ENCODE measurements around the gene RBM41.
"Not testable (repeated sequence)": the region's sequence is repeated elsewhere in the genome, so short reads cannot be mapped to it uniquely, and the experiment has no call there.

The RBM41 gene

DNA sequence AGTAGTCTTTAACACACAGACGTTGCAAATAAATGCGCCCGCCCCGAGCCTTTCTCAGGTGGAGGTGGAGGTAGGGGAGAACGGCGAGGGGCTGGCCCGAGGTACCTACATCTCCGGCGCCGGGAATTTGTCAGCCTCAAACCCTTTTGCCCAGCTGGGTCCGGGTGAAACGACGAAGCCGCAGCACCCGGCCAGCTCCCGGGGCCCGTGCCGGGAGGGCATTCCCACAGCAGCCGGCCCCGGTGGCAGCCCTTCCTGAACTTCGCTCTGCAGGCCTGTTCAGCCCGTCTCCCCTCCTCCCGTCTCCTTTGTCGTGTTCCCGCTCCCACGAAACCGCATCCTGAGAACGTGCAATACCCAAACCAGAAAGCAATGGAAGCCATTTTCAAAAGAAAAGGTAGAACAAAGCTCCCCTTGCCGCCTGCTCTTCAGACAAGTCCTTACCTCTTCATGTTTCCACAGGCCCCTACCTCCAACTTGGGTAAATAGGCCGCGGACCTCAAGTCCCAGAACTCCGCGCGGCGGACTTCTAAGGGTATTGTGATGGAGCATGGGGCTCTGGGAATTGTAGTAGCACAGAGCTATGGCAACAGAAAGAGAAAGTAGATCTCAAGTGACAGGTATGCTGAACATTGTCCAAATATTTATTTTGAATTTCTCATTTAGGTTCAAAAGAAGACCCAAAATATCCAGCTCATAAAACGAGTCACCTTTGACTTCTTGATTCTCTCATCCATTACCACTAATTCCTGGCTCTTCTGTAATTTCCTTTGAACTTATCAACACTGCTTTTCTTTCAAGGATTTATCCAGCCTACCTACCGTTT is at the start of gene RBM41:
RBM41 (minus strand) TSS at position 501 of the 826 bp plus-strand sequence; CDS start at position 452, 49 bp downstream.
- peak; percentile 78 for DNase-seq

DNA sequence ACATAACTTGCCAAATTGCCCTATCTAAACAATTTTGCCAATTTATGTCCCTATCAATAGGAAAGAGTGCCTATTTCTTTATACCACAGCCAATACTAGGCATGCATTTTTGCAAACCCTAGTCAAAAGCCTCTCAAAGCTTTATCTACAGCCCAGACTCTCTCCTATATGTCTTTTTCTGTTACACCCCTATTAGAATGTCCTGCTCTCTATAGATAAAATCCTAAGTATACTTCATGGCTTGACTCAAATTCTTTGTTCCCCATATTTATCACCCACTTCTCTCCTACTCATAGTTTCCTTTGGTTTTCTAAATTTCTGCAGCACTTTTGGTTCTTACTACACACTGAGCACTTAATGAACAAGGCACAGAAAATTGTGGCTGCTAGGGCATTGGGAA is 49.6 kb upstream of the RBM41 start:
- no peak for DNase-seq

DNA sequence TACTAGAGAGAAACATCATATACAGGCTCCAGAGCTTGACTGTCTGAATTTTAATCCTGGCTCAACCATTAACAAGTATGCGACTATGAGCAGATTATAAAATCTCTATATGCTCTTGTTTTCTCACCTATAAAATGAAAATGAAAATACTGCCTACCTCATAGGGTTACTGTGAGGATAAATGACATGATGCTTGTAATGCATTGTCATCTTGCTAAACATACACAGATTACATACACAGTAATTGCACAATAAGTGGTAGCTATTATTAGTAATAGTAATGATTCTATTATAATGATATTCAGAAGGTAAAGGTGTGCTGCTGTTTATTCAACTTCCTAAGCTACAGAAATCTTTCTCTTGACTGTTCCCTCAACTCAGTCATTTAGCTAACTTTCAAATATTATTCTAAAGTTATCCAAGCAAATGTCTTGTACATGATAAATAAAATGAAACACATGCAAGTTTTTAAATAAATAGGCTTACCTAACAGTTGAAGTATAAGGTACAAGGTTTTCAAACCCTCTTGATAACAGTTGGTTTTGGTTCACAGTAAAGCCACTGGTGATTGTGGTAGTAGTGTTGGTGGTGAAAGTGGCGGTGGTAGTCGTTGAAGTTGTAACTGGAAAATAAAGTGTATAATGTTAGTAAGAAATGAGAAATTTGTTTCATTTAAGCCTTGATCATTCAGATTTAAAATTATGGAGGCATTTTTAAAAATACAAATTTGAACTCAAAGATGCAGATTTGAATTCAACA is 48.7 kb upstream of the RBM41 start:
- no peak for DNase-seq

DNA sequence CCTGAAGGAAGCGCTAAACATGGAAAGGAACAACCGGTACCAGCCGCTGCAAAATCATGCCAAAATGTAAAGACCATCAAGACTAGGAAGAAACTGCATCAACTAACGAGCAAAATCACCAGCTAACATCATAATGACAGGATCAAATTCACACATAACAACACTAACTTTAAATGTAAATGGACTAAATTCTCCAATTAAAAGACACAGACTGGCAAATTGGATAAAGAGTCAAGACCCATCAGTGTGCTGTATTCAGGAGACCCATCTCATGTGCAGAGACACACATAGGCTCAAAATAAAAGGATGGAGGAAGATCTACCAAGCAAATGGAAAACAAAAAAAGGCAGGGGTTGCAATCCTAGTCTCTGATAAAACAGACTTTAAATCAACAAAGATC is 39.0 kb upstream of the RBM41 start:
- DNase-seq, result not testable (repeated sequence)

DNA sequence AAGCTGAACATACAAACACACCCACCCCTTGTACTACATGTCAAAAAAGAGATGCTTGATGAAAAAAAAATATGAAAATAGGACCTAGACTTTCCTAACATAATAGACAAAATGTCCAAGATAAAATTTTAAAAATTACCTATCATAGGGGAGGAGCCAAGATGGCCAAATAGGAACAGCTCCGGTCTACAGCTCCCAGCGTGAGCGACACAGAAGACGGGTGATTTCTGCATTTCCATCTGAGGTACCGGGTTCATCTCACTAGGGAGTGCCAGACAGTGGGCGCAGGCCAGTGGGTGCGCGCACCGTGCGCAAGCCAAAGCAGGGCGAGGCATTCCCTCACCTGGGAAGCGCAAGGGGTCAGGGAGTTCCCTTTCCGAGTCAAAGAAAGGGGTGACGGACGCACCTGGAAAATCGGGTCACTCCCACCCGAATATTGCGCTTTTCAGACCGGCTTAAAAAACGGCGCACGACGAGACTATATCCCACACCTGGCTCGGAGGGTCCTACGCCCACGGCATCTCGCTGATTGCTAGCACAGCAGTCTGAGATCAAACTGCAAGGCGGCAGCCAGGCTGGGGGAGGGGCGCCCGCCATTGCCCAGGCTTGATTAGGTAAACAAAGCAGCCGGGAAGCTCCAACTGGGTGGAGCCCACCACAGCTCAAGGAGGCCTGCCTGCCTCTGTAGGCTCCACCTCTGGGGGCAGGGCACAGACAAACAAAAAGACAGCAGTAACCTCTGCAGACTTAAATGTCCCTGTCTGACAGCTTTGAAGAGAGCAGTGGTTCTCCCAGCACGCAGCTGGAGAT is 37.2 kb upstream of the RBM41 start:
- not testable (repeated sequence) for DNase-seq

DNA sequence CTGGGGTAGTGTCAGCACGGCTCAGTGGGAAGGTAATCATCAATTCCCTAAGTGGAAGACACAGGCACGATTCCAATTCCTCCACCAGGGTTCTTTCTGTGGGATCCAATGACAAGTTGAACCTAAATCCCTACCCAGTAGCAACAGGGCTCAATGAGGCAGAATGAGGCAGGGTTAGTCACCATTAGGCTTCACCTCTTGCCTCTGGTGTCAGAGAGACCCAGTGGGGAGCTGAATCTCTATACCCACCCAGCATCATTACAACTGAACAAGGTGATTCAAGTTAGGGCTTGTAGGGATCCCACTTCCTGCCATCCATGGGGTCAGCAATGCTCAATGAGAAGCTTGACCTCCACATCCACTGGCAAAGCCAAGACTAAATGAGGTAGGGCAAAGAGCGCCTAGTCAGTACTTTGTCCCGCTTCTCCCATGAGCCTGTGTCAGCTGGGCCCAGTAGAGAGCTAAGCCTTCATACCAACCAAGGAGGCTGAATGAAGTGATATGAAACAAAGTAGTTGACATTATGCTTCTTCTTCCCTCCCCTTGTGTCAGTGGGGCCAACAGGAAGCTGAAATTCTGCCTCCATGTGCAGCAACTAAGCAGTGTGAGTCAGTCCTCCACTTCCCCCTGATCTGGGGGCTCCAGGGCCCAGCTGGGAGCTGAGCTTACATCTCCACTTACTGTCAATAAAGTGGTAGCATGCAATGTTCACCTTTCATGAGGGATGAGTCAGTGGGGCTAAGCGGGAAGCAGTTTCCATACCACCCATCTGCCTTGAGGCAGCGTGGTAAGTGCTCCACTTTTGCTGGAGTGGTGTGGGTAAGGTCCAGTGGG is 36.4 kb upstream of the RBM41 start:
- peak; percentile 49 for DNase-seq

DNA sequence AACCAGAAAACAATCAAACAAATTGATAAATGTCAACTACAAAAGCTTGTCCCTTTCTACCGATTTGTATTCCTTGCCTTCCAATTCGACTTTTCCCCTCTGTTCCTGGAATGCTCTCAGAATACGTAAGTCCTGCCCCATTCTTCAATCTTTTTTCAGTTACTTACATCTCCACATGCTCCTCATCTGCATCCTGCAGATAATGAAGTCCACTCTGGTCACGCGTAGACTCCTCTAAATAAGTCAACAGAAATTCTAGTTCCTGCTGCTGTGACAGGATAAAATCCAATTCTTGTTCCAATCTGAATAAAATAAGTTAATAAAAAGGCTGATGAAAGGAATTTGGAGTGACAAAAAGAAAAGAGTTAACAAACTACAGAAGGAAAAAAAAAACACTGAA is 34.4 kb upstream of the RBM41 start:
- DNase-seq, result no peak

DNA sequence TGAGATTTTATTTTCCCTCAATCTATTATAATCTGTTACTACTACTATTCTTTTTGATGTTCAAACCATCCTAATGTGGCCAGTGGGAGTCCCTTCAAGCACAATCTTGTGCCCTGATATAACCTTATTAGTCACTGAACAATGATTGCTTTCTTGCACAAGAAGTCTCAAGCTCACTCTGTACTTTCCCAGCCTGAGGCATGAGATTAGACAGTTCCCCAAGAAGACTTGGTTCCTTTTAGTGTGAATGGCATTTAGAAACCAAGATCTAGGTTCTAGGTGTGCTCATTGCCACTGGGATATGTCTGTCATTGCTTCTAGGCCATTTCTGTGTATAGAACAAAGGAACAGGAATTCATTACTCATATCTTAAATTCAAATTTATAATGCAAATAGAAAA is 28.0 kb upstream of the RBM41 start:
- no peak for DNase-seq

DNA sequence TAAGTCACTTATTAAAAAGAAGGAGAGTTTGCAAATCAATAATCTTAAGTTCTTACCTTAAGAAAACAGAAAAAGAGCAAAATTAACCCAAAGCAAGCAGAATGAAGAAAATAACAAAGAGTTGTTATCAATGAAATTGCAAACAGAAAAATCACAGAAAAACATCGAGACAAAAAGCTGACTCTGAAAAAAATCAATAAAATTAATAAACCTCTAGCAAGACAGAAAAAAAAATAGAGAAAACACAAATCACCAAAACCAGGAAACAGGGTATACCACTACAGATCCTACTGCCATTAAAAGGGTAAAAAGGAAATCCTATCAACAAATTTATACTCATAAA is 17.3 kb upstream of the RBM41 start:
- no peak for DNase-seq

DNA sequence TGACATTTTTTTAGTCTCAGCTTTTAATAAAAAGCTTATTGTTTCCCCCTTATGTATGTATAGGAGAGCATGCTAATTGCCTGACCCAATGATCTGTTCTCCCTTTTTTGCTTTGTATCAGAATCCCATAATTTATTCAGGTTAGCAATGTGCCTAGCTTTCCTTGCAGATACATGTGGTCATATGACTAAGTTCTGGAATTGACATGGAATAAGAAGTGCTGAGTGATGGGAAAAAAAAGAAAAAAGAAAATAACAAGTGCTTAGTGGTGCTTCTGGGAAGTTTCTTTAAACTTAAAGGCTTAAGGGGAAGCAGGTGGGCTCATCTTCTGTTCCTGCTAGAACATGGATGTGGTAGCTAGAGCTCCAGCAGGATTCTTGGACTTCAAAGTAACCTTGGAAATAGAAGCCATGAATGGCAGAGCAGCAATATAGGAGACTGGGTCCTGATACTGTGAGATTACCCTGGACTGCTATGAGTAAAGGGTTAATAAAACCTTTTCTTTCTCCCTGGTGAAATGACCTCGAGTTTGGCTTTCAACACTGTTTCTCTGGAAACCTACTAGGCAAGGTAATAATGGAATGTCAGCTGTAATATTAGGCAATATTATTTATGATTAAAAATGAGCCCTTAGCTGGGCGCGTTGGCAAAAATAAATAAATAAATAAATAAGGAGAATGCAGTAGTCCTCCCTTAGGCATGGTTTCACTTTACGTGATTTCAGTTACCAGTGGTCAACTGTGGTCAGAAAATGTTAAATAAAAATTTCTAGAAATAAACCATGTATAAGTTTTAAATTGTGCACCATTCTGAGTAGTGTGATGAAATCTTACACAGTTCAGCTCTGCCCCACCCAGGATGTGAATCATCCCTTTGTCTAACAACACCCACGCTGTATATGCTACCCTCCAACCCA is 16.7 kb upstream of the RBM41 start:
- no peak for DNase-seq

DNA sequence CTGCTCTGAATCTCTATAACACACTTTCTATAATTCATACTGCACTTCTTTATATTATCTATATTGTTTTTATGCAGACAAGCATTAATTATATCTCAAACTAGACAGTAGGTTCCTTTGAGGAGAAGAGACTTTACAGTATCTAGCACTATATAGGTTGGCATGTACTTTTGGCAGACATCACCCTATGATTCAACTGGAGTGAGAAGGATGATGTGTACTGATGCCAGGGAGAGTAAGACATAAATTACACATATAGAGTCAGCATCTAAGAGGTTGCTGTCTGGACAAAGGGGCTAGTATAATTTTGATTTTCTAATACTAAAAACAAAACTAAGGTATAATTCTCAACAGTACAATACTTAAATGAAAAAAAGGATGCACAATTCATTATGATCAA is 5.1 kb upstream of the RBM41 start:
- no peak for DNase-seq

DNA sequence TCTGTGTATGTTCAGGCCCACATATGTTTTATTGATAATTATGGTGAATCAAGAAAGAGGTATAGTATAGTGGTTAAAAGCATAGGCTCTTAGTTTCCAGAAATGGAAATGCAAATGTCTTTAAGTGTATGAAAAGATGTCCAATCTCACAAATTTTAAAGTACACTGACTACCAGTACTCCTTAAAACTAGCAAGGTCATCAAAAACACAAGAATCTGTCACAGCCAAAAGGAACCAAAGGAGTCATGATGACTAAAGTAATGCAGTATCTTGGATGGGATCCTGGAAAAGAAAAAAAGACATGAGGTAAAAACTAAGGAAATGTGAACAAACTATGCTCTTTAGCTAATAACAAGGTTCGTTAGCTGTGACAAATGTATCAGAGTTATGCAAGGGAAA is 661 bp upstream of the RBM41 start:
- DNase-seq, result no peak

DNA sequence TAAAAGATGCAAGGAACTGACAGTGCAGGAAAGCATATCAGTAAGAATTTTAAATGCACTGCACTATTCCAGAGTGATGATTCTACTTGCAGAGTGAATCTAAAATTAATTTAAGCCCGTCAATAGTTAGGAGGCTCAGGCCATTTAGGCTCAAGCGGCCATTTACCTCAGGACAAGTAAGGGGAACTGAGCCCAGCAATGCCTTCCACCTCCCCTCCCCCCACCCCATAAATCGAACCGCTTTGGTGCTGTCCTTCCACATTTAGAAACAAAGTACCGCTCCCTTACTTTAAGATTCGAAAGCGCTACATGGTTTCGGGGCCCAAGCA is 665 bp downstream of the RBM41 start:
- no peak for DNase-seq

DNA sequence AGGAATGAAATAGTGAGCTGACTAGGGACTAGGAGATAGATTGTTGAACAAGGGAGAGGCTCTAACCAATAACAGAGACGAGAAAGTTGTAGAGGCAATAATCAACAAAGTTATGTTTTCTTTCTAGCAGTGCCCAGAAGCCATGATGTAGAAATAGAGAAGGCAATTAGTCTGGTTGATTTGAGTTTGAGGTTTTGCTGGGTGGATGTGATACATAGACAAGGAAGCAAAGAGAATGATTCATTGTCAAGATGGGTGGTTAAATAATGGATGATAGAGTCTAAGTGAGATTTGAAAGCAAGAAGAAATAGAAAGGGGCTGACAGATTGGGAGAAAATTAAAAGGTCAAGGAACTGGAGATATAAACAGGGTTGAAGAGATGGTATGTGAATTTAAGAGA is 11.2 kb downstream of the RBM41 start:
- no peak for DNase-seq

DNA sequence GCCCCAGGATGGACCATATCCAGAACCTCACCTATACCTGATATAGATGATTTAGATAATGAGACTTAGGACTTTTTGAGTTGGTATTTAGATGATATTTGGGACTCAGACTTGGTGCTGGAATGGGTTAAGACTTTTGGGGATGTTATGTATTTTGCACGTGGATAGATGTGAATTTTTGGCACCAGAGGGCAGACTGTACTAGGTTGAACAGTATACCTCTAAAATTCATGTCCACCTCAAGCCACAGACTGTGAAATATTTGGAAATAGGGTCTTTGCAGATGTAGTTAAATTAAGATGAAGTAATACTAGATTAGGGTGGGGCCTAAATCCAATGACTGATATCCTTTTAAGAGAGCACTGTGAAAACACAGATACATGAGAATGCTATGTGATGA is 15.6 kb downstream of the RBM41 start:
- no peak for DNase-seq

DNA sequence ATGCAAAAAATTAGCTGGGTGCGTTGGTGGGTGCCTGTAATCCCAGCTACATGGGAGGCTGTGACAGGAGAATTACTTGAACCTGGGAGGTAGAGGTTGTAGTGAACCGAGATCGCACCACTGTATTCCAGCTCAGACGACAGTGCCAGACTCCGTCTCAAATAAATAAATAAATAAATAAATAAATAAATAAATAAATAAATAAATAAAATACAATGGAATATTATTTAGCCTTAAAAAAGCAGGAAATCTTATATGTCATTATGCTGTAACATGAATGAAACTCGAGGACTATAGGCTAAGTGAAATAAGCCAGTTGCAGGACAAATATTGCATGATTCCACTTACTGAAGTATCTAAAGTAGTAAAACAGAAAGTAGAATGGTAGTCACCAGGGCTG is 42.5 kb downstream of the RBM41 start:
- no peak for DNase-seq

DNA sequence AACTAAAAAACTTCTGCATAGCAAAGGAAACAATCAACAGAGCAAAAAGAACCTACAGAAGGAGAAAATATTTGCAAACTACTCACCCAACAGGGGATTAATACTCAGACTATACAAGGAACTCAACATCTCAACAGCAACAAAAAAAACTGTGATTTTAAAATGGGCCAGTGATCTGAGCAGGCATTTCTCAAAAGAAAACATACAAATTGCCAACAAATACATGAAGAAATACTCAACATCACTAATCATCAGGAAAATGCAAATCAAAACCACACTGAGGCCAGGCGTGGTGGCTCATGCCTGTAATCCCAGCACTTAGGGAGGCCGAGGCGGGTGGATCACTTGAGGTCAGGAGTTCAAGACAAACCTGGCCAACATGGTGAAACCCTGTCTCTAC is 60.9 kb downstream of the RBM41 start:
- DNase-seq, result not testable (repeated sequence)

DNA sequence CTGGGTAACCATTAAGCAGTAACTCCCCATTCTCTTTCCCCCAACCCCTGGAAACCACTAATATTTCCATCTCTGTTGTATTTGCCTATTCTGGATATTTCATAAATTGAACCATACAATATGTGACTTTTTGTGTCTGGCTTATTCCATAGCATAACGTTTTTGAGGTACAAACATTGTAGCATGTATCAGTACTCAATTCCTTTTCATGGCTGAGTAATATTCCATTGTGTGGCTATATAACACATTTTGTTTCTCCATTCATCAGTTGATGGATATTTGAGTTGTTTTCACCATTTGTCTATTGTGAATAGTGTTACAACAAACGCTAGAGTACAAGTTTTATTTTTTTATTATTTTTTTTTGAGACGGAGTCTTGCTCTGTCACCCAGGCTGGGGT is 63.6 kb downstream of the RBM41 start:
- DNase-seq, result no peak

DNA sequence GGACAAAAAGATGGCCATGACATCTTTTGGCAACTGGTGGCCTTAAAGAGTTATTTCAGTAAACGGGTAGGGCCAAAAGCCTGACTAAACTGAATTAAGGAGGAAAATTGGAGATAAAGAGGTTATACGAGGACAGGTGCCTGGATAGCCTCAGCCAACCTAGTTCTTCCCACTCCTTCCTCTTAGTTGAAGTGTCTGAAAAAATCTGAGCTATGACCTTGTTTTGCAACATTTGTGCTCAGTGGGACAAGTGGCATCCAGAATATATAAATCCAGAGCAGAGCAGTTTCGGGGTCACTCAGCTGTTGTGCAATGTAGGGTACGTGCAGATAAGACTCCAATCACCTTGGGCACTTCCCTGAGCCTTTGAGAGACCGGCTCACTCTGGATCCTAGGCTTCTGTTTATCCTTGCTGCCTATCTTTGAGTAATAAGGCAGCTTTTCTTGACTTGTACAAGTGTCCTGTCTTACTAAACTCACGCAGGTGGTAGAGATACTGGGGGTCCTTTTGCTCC is 68.4 kb downstream of the RBM41 start:
- no peak for DNase-seq

DNA sequence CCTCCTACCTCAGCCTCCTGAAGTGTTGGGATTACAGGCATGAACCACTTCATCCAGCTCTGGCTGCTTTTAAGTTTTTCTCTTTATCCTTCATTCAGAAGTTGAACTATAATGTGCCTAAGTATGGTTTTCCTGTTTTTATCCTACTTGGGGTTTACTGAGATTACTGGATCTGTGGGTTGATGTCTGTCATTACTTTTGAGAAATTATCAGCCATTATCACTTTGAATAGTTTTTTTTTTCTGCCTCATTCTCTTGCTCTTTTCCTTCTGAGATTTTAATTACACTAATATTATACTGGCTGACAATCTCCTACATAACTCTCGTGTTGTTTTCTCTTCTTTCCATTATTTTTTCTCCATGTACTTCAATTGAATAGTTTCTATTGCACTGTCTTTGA is 71.0 kb downstream of the RBM41 start:
- DNase-seq, result no peak

DNA sequence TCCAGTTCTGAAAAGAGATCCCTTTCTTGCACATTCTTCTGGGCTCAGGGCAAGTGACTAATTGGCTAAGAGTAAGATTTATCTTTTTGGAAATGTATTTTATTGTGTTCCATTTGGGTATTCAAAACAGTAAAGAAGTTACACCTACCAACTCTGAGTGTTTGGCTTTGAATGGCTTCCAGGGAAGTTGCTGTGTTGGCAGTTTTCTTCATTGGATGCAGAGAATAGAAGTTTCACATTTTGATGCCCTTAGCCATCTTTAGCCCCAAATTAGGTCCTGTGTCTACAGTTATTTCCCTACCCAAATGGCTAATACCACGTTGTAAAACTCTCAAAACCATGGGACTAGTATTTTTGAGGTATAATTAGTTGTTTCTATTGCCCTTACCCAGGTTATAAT is 88.9 kb downstream of the RBM41 start:
- no peak for DNase-seq

DNA sequence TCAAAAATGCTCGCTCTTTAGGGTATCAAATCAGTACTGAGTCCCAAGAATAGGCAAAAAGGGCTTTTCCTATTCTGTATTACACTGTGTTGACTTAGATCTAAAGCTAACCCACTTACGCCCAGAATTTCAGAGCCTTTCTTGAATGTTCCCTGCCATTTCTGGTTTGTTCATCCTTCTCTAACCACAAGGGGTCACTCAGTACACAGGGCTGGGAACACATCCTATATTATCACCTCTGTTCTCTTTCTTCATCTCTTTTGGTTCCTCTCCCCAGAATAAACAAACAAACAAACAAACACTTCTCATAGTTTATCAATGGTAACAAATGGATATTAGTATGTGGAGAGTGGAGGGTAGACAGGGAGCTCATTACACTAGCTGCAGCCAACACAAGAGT is 93.1 kb downstream of the RBM41 start:
- DNase-seq, result no peak
